Lower lobe of right lung (tissue), 2 donors: ENCODE data around the gene ECHS1. TPM values are rescaled to one million over a fixed set of nuclear protein-coding genes. Genes with fewer than 3 reads are reported as not detected.

ENCODE experiments used
- ATAC-seq, 2 donors: fragments of 200-7000 bp; cut with Tn5 transposase; one replicate each; pipeline ENCODE4 v1.9.1; 2020 to 2022; ENCODE audit warnings: mild to moderate bottlenecking in 2 of 2, moderate library complexity in 2 of 2
- DNase-seq: peaks from one replicate; pipeline ENCODE4 v3.0.0-alpha.2; 2020
- H3K27ac ChIP-seq: fragments of 200-600 bp; one replicate; pipeline ENCODE4 v1.8.0; 2022
- H3K27me3 ChIP-seq: fragments of 200-600 bp; one replicate; pipeline ENCODE4 v1.8.0; 2022; ENCODE audit warnings: low read depth
- H3K36me3 ChIP-seq: fragments of 200-600 bp; one replicate; pipeline ENCODE4 v1.8.0; 2022; ENCODE audit warnings: mild to moderate bottlenecking
- H3K4me1 ChIP-seq: fragments of 200-600 bp; one replicate; pipeline ENCODE4 v1.8.0; 2022
- H3K4me3 ChIP-seq: fragments of 200-600 bp; one replicate; pipeline ENCODE4 v1.8.0; 2022; ENCODE audit warnings: mild to moderate bottlenecking
- H3K9me3 ChIP-seq: fragments of 200-600 bp; one replicate; pipeline ENCODE4 v1.8.0; 2022
- CTCF ChIP-seq: fragments of 200-600 bp; IDR thresholded peaks from one replicate; pipeline ENCODE4 v1.8.0; 2022; ENCODE audit warnings: antibody characterized with exemption, mild to moderate bottlenecking
- intact Hi-C: fragments of 100-400 bp; cut with DNase I; formaldehyde crosslinking; loops from one replicate; pipeline ENCODE4 v1.11.0; 2022
- total RNA-seq: library from RNA; stranded (reverse); fragmentation: NEBNext Ultra II Directional; extraction: Animal tissue kit (Norgen Biotek cat#: 25700); gene quantifications from one replicate; pipeline ENCODE4 v1.2.1, GENCODE V29; 2021
- donor health status: DM: no; HTN: yes; CAD: no; lungs with severe emphysema.

Gene ECHS1
- total RNA-seq, 1 donor from 2014 or later = 59.5 TPM

- H3K27me3 ChIP-seq = no peaks in the 10 kb centered on the region
- no peak for DNase-seq
- no peak for ATAC-seq
- TF ChIP-seq CTCF = no peak
- no peaks in the 10 kb centered on the region for H3K4me1 ChIP-seq
- H3K36me3 ChIP-seq = peaks cover 91% of the 10 kb centered on the region
- no peak overlapping the region for H3K4me3 ChIP-seq
- no peaks in the 10 kb centered on the region for H3K9me3 ChIP-seq
- H3K27ac ChIP-seq = no peak overlapping the region
- intact Hi-C loops = no loop called here
Observed at GRCh38 chr10:133366130-133366478, 7.0 kb downstream of the ECHS1 start.

GRCh38 chr10:133365461-133366129 is 7.6 kb downstream of the ECHS1 start:
- H3K27ac ChIP-seq = no peak overlapping the region
- TF ChIP-seq CTCF = no peak
- no peaks in the 10 kb centered on the region for H3K27me3 ChIP-seq

GRCh38 chr10:133364645-133365431 is 8.3 kb downstream of the ECHS1 start:
- intact Hi-C loops = no loop called here
- no peak for TF ChIP-seq CTCF
- no peaks in the 10 kb centered on the region for H3K9me3 ChIP-seq
- H3K27ac ChIP-seq = no peak overlapping the region
- H3K27me3 ChIP-seq = no peaks in the 10 kb centered on the region
- no peaks in the 10 kb centered on the region for H3K4me1 ChIP-seq
- DNase-seq (no peak), ATAC-seq (no peak)
- no peak overlapping the region for H3K4me3 ChIP-seq
- H3K36me3 ChIP-seq = peaks cover 78% of the 10 kb centered on the region

More at GRCh38 chr10:133365461-133366129, 7.6 kb downstream of the ECHS1 start:
- H3K36me3 ChIP-seq = peaks cover 86% of the 10 kb centered on the region
- H3K9me3 ChIP-seq = no peaks in the 10 kb centered on the region
- ATAC-seq (no peak), DNase-seq (no peak)
- intact Hi-C loops = no loop called here
- H3K4me1 ChIP-seq = no peaks in the 10 kb centered on the region
- H3K4me3 ChIP-seq = no peak overlapping the region

- H3K4me1 ChIP-seq = no peaks in the 10 kb centered on the region
- H3K4me3 ChIP-seq = no peak overlapping the region
- no peaks in the 10 kb centered on the region for H3K27me3 ChIP-seq
- DNase-seq (no peak), ATAC-seq (no peak)
- H3K27ac ChIP-seq = no peak overlapping the region
- intact Hi-C loops = no loop called here
- H3K36me3 ChIP-seq = peaks cover 58% of the 10 kb centered on the region
- H3K9me3 ChIP-seq = no peaks in the 10 kb centered on the region
- TF ChIP-seq CTCF = no peak
Observed at GRCh38 chr10:133362846-133363245, 10.3 kb downstream of the ECHS1 start.

- Histone ChIP-seq H3K27me3 (no peaks in the 10 kb centered on the region), H3K4me3 (no peak overlapping the region), H3K36me3 (peaks cover 49% of the 10 kb centered on the region), H3K9me3 (no peaks in the 10 kb centered on the region), H3K4me1 (peaks cover 6% of the 10 kb centered on the region), H3K27ac (no peak overlapping the region)
- no peak for ATAC-seq
- intact Hi-C loops = no loop called here
- no peak for TF ChIP-seq CTCF
- no peak for DNase-seq
Observed at GRCh38 chr10:133361773-133362441, 11.2 kb downstream of the ECHS1 start.
